Caco-2 (cell line): ENCODE results near the gene FAAP100. TPM values are rescaled to one million over a fixed set of nuclear protein-coding genes. Genes with fewer than 3 reads are reported as not detected.
A peak's percentile ranks its signal among the peaks of the same experiment; 100 is the strongest.

ENCODE experiments used
- BruUV-seq: library from RNA; stranded (reverse); fragments of 400-500 nt; replicated peaks from 2 replicates; lab custom pipeline; 2021; lab: Mats Ljungman, UMichigan
- CTCF ChIA-PET: fragments of 300-600 bp; sonication (Branson Sonifier 250); formaldehyde crosslinking; loops from one replicate; lab custom pipeline; 2022; ENCODE audit warnings: antibody characterized with exemption; lab: Charles Lee
- POLR2A ChIA-PET: fragments of 300-600 bp; sonication (Branson Sonifier 250); formaldehyde crosslinking; loops from one replicate; lab custom pipeline; 2022; ENCODE audit warnings: antibody characterized with exemption; lab: Charles Lee
- DNase-seq, 2 experiments: peaks; one replicate each; pipeline versions ENCODE4 v3.0.0 to v3.0.0-alpha.2; 2020 to 2022
- H3K27me3 ChIP-seq: replicated peaks from 2 replicates; pipeline ENCODE4 v1.6.0; 2011; ENCODE audit warnings: low read length; ENCODE audit not compliant: control insufficient read depth, insufficient read depth
- H3K36me3 ChIP-seq: 2 replicates; pipeline ENCODE4 v1.5.1; 2011; ENCODE audit warnings: low read length; ENCODE audit not compliant: control insufficient read depth, insufficient read depth
- H3K4me1 ChIP-seq: fragments of 250-450 bp; sonication (Bioruptor Pico); 2 replicates; pipeline ENCODE4 v1.5.1; 2020; ENCODE audit warnings: mild to moderate bottlenecking
- H3K4me3 ChIP-seq: 2 replicates; pipeline ENCODE4 v1.5.1; 2011; ENCODE audit warnings: low read depth, mild to moderate bottlenecking, control low read depth, low read length
- H3K9me3 ChIP-seq: fragments of 250-450 bp; sonication (Bioruptor Pico); 2 replicates; pipeline ENCODE4 v1.5.1; 2020; ENCODE audit warnings: mild to moderate bottlenecking, moderate library complexity
- H3K27ac Mint-ChIP-seq: one replicate; pipeline ENCODE4 v1.8.0; 2022; ENCODE audit warnings: mixed read lengths; ENCODE audit not compliant: unreplicated experiment
- H3K27me3 Mint-ChIP-seq: one replicate; pipeline ENCODE4 v1.8.0; 2022; ENCODE audit warnings: mixed read lengths; ENCODE audit not compliant: insufficient read depth, unreplicated experiment
- H3K36me3 Mint-ChIP-seq: one replicate; pipeline ENCODE4 v1.8.0; 2022; ENCODE audit warnings: mild to moderate bottlenecking, mixed read lengths; ENCODE audit not compliant: insufficient read depth, unreplicated experiment
- H3K4me1 Mint-ChIP-seq: one replicate; pipeline ENCODE4 v1.8.0; 2022; ENCODE audit warnings: low read depth, mixed read lengths; ENCODE audit not compliant: unreplicated experiment
- H3K4me3 Mint-ChIP-seq: one replicate; pipeline ENCODE4 v1.8.0; 2022; ENCODE audit warnings: mild to moderate bottlenecking, moderate library complexity, mixed read lengths; ENCODE audit not compliant: unreplicated experiment
- H3K9me3 Mint-ChIP-seq: one replicate; pipeline ENCODE4 v1.8.0; 2022; ENCODE audit warnings: mixed read lengths; ENCODE audit not compliant: unreplicated experiment
- CTCF ChIP-seq, 2 experiments: fragments of 200-600 bp in 1 of 2; IDR thresholded peaks; 1 replicate in 1 of 2; 2 replicates in 1 of 2; pipeline versions ENCODE4 v1.5.1 to v1.8.0; 2011 to 2022; ENCODE audit warnings: antibody characterized with exemption in 1 of 2, control low read depth in 1 of 2, inconsistent platforms in 1 of 2, low read depth in 1 of 2, low read length in 1 of 2, mild to moderate bottlenecking in 1 of 2, moderate library complexity in 1 of 2; ENCODE audit not compliant: insufficient read depth in 1 of 2, severe bottlenecking in 1 of 2, unreplicated experiment in 1 of 2
- intact Hi-C: fragments of 100-400 bp; cut with micrococcal nuclease; formaldehyde crosslinking; loops from one replicate; pipeline ENCODE4 v1.10.0; 2022; ENCODE audit not compliant: unreplicated experiment
- total RNA-seq: library from RNA; stranded (reverse); gene quantifications from 2 replicates; pipeline ENCODE4 v1.2.3, GENCODE V29; 2022

Gene FAAP100
- total RNA-seq, 1 experiment from 2014 or later: 38.5 TPM

GRCh38 chr17:81520021-81520901 is 31.9 kb downstream of the FAAP100 start:
- Histone ChIP-seq H3K4me1 (peaks cover 33% of the 10 kb centered on the region), H3K9me3 (no peaks in the 10 kb centered on the region), H3K36me3 (peaks cover 5% of the 10 kb centered on the region; the same call in 1 of the 2 replicates), H3K4me3 (peak overlapping the region; percentile 74), H3K27me3 (no peaks in the 10 kb centered on the region)
- Mint-ChIP-seq H3K4me1 (peaks cover 20% of the 10 kb centered on the region), H3K4me3 (peak overlapping the region; percentile 77), H3K9me3 (no peaks in the 10 kb centered on the region), H3K27me3 (no peaks in the 10 kb centered on the region), H3K36me3 (peaks cover 36% of the 10 kb centered on the region), H3K27ac (peak overlapping the region; percentile 74)
- BruUV-seq: no TSS peak
- TF ChIP-seq CTCF (IDR thresholded peaks at IDR 0.05; ENCODE audit: insufficient read depth in 1 of 2, low read depth in 1 of 2, low read length in 1 of 2, severe bottlenecking in 1 of 2, unreplicated experiment in 1 of 2): no peak
- CTCF ChIA-PET: interaction anchor here (1.1 kb wide), 1 partner anchor 80 kb away, joined by 3 read pairs; no protein-coding TSS in a partner anchor
- intact Hi-C loops: no loop called here
- DNase-seq: no peak
- POLR2A ChIA-PET: interaction anchor here (1.1 to 1.8 kb wide), 2 partner anchors 13 to 32 kb away, joined by 4 to 5 read pairs; partner anchors contain the start of gene FAAP100

- Histone ChIP-seq H3K27me3 (no peaks in the 10 kb centered on the region), H3K4me1 (peaks cover 33% of the 10 kb centered on the region), H3K4me3 (peak overlapping the region; percentile 74), H3K9me3 (no peaks in the 10 kb centered on the region), H3K36me3 (peaks cover 5% of the 10 kb centered on the region; the same call in 1 of the 2 replicates)
- peaks cover 33% of the 10 kb centered on the region for H3K36me3 Mint-ChIP-seq
- ChIA-PET CTCF (interaction anchor here (0.5 to 1.6 kb wide), 11 partner anchors 15 to 296 kb away, joined by 3 to 7 read pairs (median 4); partner anchors contain the start of genes BAHCC1 and CEP131), POLR2A (interaction anchor here (0.6 to 1.8 kb wide), 6 partner anchors 8 to 1680 kb away, joined by 4 to 6 read pairs (median 4); partner anchors contain the start of genes CBX4 and FAAP100)
- peaks cover 20% of the 10 kb centered on the region for H3K4me1 Mint-ChIP-seq
- peak overlapping the region; percentile 77 for H3K4me3 Mint-ChIP-seq
- intact Hi-C loops: loop anchor here (1.0 to 10.0 kb wide), 3 partner anchors 34 to 125 kb away; partner anchors contain the start of gene BAHCC1
- H3K9me3 Mint-ChIP-seq: no peaks in the 10 kb centered on the region
- peak overlapping the region; percentile 74 for H3K27ac Mint-ChIP-seq
- BruUV-seq: no TSS peak
- no peaks in the 10 kb centered on the region for H3K27me3 Mint-ChIP-seq
- peak; percentile 88 to 93 for DNase-seq
- TF ChIP-seq CTCF (IDR thresholded peaks at IDR 0.05; ENCODE audit: insufficient read depth in 1 of 2, low read depth in 1 of 2, low read length in 1 of 2, severe bottlenecking in 1 of 2, unreplicated experiment in 1 of 2): peak; percentile 66 to 92
These were observed 32.7 kb downstream of the FAAP100 start for GRCh38 chr17:81519284-81520020.
